Tibial nerve (tissue), 4 donors: ENCODE data around the gene TAAR8. TPM values are rescaled to one million over a fixed set of nuclear protein-coding genes. Genes with fewer than 3 reads are reported as not detected.
"Not testable (repeated sequence)": the region's sequence is repeated elsewhere in the genome, so short reads cannot be mapped to it uniquely, and the experiment has no call there.

Experiments used
- DNase-seq, 2 donors: peaks; one replicate each; pipeline ENCODE4 v3.0.0-alpha.2; 2019; ENCODE audit warnings: low spot score in 2 of 2
- H3K27ac ChIP-seq, 4 donors: fragments of 200-600 bp; sonication (generic) in 3 of 4; one replicate each; pipeline ENCODE4 v1.5.1; 2017 to 2019; ENCODE audit warnings: mild to moderate bottlenecking in 1 of 4
- H3K27me3 ChIP-seq, 2 donors: fragments of 200-600 bp; sonication (generic) in 1 of 2; one replicate each; pipeline versions ENCODE4 v1.5.1 to v1.6.0; 2017 to 2019
- H3K36me3 ChIP-seq, 3 donors: fragments of 200-600 bp; sonication (generic); one replicate each; pipeline ENCODE4 v1.5.1; 2018 to 2019
- H3K4me1 ChIP-seq, 4 donors: fragments of 200-600 bp; sonication (generic) in 3 of 4; one replicate each; pipeline ENCODE4 v1.5.1; 2017 to 2019
- H3K4me3 ChIP-seq, 4 donors: fragments of 200-600 bp; sonication (generic) in 3 of 4; one replicate each; pipeline ENCODE4 v1.5.1; 2017 to 2019; ENCODE audit warnings: mild to moderate bottlenecking in 1 of 4, moderate library complexity in 1 of 4
- H3K9me3 ChIP-seq, 4 donors: fragments of 200-600 bp; sonication (generic) in 3 of 4; one replicate each; pipeline ENCODE4 v1.5.1; 2017 to 2019
- EP300 ChIP-seq, 2 donors: sonication (generic); formaldehyde crosslinking; IDR thresholded peaks; one replicate each; pipeline ENCODE4 v1.6.1; 2017; ENCODE audit warnings: antibody characterized with exemption in 2 of 2, mild to moderate bottlenecking in 1 of 2
- POLR2A ChIP-seq, 2 donors: fragments of 450-650 bp; IDR thresholded peaks; one replicate each; pipeline ENCODE4 v1.6.1; 2017; ENCODE audit warnings: antibody characterized with exemption in 2 of 2, mild to moderate bottlenecking in 2 of 2, moderate library complexity in 2 of 2
- WGBS, 2 donors: methylation state at CpG; one replicate each; pipeline ENCODE4 v1.1.5; 2018; 5-methylcytosine and 5-hydroxymethylcytosine counted together
- small RNA-seq: library from RNA; depleted of rRNA; stranded (forward); fragments of <200 nt; gene quantifications from one replicate; pipeline ENCODE3, GENCODE V24; 2016
- total RNA-seq, 4 donors: library from RNA; depleted of rRNA; stranded (reverse); fragments of >200 nt; gene quantifications; one replicate each; pipeline ENCODE4 v1.1.0, GENCODE V29; 2016
- TF ChIP-seq, protein P1 (sequence below), 5 experiments: fragments of 200-600 bp in 3 of 5; fragments of 450-650 bp in 2 of 5; sonication (generic) in 3 of 5; IDR thresholded peaks; one replicate each; pipeline ENCODE4 v1.5.1; 2016 to 2019; ENCODE audit warnings: antibody characterized with exemption in 5 of 5, mild to moderate bottlenecking in 3 of 5, moderate library complexity in 2 of 5

TAAR8 gene
- total RNA-seq, 4 donors from 2014 or later, result not detected

DNA sequence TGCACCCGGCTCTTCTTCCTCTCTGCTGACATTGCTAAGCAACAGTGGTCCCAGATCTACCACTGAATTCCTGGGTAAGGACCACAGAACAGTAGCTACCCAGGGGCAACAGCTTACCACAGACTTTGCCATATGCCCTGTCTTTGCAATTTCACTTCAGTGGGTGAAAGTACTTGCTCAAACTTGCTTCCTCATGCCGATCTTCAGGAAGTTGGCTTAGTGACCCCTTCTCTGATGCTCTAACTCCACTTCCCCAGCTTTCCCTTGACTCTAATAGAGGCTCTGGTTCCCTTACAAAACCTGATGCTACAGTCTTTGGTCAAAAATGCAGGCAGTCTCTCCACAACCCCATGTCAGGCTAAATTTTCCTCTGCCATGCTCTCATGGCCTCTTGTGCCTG is 40.4 kb downstream of the TAAR8 start:
- H3K4me3 ChIP-seq, result no peak overlapping the region
- DNase-seq, result no peak
- TF ChIP-seq, protein P1, sequence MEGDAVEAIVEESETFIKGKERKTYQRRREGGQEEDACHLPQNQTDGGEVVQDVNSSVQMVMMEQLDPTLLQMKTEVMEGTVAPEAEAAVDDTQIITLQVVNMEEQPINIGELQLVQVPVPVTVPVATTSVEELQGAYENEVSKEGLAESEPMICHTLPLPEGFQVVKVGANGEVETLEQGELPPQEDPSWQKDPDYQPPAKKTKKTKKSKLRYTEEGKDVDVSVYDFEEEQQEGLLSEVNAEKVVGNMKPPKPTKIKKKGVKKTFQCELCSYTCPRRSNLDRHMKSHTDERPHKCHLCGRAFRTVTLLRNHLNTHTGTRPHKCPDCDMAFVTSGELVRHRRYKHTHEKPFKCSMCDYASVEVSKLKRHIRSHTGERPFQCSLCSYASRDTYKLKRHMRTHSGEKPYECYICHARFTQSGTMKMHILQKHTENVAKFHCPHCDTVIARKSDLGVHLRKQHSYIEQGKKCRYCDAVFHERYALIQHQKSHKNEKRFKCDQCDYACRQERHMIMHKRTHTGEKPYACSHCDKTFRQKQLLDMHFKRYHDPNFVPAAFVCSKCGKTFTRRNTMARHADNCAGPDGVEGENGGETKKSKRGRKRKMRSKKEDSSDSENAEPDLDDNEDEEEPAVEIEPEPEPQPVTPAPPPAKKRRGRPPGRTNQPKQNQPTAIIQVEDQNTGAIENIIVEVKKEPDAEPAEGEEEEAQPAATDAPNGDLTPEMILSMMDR (IDR thresholded peaks at IDR 0.05), result no peak
- no peak for TF ChIP-seq EP300 (IDR thresholded peaks at IDR 0.05)
- no peaks in the 10 kb centered on the region for H3K36me3 ChIP-seq
- no peaks in the 10 kb centered on the region for H3K27me3 ChIP-seq
- no peak overlapping the region for H3K27ac ChIP-seq
- no peaks in the 10 kb centered on the region for H3K4me1 ChIP-seq
- H3K9me3 ChIP-seq, result no peaks in the 10 kb centered on the region
- WGBS, 2 donors, result 68 to 71% methylated on average over 2 of the region's 2 CpGs

DNA sequence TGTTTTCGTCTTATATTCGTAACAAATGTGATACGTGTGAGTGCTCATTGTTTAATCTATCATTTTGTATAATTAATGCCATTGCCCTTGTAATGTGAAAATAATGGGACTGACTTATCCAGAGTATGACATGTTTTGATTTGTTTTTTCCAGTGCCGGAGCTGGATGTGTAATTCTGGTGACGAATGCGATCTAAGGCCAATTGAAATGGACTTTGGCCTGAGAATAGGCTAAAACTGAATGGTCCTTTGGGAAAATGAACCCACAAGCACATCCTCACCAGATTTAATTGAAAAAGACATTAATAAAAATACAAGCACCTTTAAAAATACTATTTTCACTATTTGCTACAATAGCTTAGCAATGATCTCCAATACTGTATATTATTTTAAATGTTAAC is 43.7 kb downstream of the TAAR8 start:
- TF ChIP-seq, protein P1 (IDR thresholded peaks at IDR 0.05), result no peak
- TF ChIP-seq EP300 (IDR thresholded peaks at IDR 0.05) (no peak), POLR2A (IDR thresholded peaks at IDR 0.05) (no peak)
- WGBS, 2 donors, result 66 to 76% methylated on average over 6 of the region's 6 CpGs
- H3K36me3 ChIP-seq, result no peaks in the 10 kb centered on the region
- H3K27ac ChIP-seq, result no peak overlapping the region
- no peaks in the 10 kb centered on the region for H3K27me3 ChIP-seq
- no peak for DNase-seq
- no peaks in the 10 kb centered on the region for H3K4me1 ChIP-seq
- H3K9me3 ChIP-seq, result no peaks in the 10 kb centered on the region
- H3K4me3 ChIP-seq, result no peak overlapping the region

DNA sequence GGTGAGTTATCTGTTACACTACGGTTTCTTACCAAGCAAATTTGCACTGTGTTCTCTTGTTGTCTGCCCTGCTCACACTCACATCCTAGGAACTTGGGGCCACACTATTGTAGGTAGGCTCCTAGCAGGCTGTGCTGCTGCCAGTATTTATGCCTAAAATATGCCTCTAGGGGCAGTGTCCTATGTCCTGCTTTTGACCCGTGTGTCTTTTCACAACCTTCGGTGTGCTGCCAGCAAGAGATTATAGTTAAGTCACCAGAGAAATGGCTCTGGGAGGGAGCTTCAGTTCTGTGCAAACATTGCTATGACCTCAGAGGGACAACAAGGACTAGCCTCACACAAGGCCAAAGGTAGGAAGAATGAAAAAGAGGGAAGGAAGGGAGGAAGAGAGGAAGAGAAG is 46.0 kb downstream of the TAAR8 start:
- no peak for DNase-seq
- no peaks in the 10 kb centered on the region for H3K36me3 ChIP-seq
- H3K9me3 ChIP-seq, result no peaks in the 10 kb centered on the region
- no peak overlapping the region for H3K27ac ChIP-seq
- H3K27me3 ChIP-seq, result no peaks in the 10 kb centered on the region
- no peak overlapping the region for H3K4me3 ChIP-seq
- no peaks in the 10 kb centered on the region for H3K4me1 ChIP-seq
- 36 to 52% methylated on average over 3 of the region's 3 CpGs for WGBS, 2 donors
- TF ChIP-seq EP300 (IDR thresholded peaks at IDR 0.05) (no peak), POLR2A (IDR thresholded peaks at IDR 0.05) (no peak)
- TF ChIP-seq, protein P1 (IDR thresholded peaks at IDR 0.05), result no peak

DNA sequence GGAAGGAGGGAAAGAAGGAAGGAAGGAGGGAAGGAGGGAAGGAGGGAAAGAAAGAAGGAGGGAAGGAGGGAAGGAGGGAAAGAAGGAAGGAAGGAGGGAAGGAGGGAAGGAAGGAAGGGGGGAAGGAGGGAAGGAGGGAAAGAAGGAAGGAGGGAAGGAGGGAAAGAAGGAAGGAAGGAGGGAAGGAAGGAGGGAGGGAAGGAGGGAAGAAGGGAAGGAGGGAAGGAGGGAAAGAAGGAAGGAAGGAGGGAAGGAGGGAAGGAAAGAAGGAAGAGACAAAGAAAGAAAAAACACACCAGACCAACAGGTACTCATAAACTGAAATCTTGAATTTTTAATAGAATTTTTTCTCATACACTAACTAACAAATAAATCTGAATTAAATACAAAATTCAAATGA is 48.4 kb downstream of the TAAR8 start:
- H3K4me3 ChIP-seq, H3K4me1 ChIP-seq, H3K36me3 ChIP-seq, H3K27me3 ChIP-seq, DNase-seq, H3K9me3 ChIP-seq, H3K27ac ChIP-seq: not testable (repeated sequence)

Small RNAs within 50 kb of the gene (small RNA-seq; reads per million reads assigned to genes)
- gene TAAR7P, result not detected

Other genes with a start within 250 kb of the TAAR8 start
- 10 to 100 TPM in 1 of 4 donors, 1 to 10 TPM in 3; 4.6 to 13.3 (median 6.6) TPM for gene MOXD1, start 151.2 kb upstream of the TAAR8 start, total RNA-seq
- gene STX7, start 39.6 kb upstream of the TAAR8 start, total RNA-seq, result 10 to 100 TPM; 53.4 to 92.0 (median 65.6) TPM
- not detected for gene TAAR9, start 14.4 kb upstream of the TAAR8 start, total RNA-seq
- not detected for gene TAAR6, start 17.6 kb downstream of the TAAR8 start, total RNA-seq
- not detected for gene TAAR5, start 37.1 kb downstream of the TAAR8 start, total RNA-seq
- not detected for gene TAAR2, start 71.6 kb downstream of the TAAR8 start, total RNA-seq
- not detected for gene TAAR1, start 106.5 kb downstream of the TAAR8 start, total RNA-seq
- gene VNN1, start 161.4 kb downstream of the TAAR8 start, total RNA-seq, result 1 to 10 TPM in 2 of 4 donors, under 1 TPM in 1, not detected in 1; 0.84 to 1.5 (median 1.4) TPM
- 1 to 10 TPM in 3 of 4 donors, under 1 TPM in 1; 0.44 to 4.9 (median 2.0) TPM for gene VNN2, start 205.2 kb downstream of the TAAR8 start, total RNA-seq
- 10 to 100 TPM in 1 of 4 donors, 1 to 10 TPM in 3; 3.9 to 12.3 (median 6.6) TPM for gene SLC18B1, start 246.0 kb downstream of the TAAR8 start, total RNA-seq